ENCODE results near the gene HMGCS1.

GRCh38 chr5:43315263-43315662 is 2.1 kb upstream of the HMGCS1 start:
- TF ChIP-seq EZH2phosphoT487 (IDR thresholded peaks at IDR 0.05; ENCODE audit: insufficient read depth, low read depth) (no peak), EZH2 (IDR thresholded peaks at IDR 0.05; ENCODE audit: insufficient read depth, poor library complexity, severe bottlenecking) (no peak)

Measured in GM23248 (cell line).